ENCODE results near the gene IDI2.

IDI2 gene

DNA sequence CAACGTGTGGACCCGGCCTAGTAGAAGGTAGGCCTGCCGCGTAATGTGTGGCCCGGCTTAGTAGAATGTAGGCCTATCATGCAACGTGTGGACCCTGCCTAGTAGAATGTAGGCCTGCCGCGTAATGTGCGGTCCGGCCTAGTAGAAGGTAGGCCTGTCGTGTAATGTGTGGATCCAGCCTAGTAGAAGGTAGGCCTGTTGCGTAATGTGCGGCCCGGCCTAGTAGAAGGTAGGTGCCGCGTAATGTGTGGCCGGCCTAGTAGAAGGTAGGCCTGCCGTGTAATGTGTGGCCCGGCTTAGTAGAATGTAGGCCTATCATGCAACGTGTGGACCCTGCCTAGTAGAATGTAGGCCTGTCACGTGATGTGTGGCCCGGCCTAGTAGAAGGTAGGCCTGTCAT lies 49.3 kb downstream of the IDI2 start:
- no peak for DNase-seq

DNA sequence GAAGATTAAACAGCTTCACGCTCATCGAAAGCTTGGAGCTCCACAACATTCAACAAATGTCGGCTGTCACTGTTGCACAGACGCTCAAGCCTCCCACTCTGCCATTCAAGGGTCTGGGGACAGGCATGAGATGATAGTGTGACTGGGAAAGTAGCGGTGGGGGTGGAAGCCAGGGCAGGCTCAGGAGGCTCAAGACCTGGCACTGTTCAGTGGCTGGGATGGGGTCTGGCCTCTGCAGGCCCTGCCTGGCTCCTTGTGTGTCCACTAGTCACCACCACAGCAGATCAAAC lies 50.9 kb downstream of the IDI2 start:
- peak; percentile 3 for DNase-seq

GRCh38 chr10:974038-974784 lies 51.4 kb downstream of the IDI2 start:
- DNase-seq = no peak

DNA sequence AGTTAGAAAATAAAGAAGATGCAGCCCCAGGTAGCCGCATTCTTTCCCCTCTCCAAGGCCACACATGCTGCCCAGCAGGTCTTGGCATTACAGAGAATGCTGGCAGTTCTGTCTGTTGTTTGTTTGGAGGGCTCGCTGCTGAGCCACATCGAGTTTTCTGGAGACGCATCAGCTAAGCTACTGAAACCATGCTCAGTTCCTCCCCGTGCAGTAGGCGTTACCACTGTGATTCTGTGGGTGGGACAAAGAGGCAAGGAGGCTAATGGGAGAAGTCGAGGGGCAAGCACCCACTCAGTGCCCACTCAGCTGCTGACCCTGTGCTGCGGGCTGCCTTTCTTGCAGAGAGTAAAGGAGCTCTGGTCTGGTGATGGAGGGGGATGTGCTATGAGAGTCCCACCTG lies 52.9 kb downstream of the IDI2 start:
- no peak for DNase-seq

DNA sequence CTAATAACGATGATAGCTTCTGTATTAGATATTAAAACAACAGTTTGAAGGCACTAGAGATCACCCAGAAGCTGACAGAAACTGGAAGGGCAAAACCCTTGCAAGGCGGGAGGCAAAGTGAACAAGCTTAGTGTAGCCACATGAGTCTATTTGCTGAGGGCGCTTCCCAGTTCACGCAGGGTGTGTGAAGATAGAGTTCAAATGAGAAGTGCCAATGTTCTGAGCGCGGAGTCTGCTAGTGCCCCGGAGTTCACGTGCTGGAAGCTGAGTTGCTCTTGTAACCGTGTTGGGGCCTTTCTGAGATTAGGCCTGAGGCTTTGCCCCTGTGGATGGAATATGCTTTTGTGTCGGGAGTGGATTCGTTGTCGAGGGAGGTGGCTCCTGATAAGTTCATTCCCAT lies 54.0 kb downstream of the IDI2 start:
- no peak for DNase-seq

- no peak for DNase-seq
Observed at GRCh38 chr10:971150-971542, 54.5 kb downstream of the IDI2 start.

- peak; percentile 75 for DNase-seq
Observed at GRCh38 chr10:970311-971149, 55.1 kb downstream of the IDI2 start.

DNA sequence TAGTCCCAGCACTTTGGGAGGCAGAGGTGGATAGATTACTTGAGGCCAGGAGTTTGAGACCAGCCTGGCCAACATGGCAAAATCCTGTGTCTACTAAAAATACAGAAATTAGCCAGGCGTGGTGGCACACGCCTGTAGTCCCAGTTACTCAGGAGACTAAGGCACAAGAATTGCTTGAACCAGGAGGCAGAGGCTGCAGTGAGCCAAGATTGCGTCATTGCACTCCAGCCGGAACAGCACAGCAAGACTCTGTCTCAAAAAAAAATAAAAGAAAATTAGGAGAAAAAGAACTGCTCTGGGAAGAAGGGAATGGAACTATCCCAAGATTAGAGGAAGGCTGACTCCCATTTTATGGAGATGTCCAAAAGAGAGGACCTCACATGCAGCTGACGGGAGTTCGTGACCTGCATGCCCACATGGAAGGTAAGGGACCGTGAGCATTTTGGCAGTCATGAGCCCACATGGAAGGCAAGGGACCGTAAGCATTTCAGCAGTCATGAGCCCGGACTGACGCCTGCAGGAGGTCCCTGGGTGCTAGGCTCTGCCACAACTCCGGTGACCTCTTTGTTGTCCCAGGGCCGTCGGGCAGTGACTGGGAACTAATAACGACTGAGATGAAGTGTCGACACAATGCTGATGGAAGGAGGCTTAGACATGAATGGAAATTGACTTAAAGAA lies 56.0 kb downstream of the IDI2 start:
- no peak for DNase-seq
